BLaER1 treated with 17β-estradiol and CSF1 and Interleukin-3, amounts not matched to agents 10 nM and 100 nM (cell line): Measurements from ENCODE around the gene IL3.

Experiments
- H3K27ac ChIP-seq, 11 experiments: shearing (Covaris generic); formaldehyde crosslinking; 2 replicates each; pipeline ENCODE4 v1.8.1; 2022
- H3K27me3 ChIP-seq, 11 experiments: shearing (Covaris generic); formaldehyde crosslinking; 2 replicates each; pipeline ENCODE4 v1.8.1; 2022
- H3K36me3 ChIP-seq, 11 experiments: shearing (Covaris generic); formaldehyde crosslinking; 2 replicates each; pipeline ENCODE4 v1.8.1; 2022
- H3K4me1 ChIP-seq, 10 experiments: shearing (Covaris generic); formaldehyde crosslinking; 2 replicates each; pipeline ENCODE4 v1.8.1; 2022
- H3K4me2 ChIP-seq, 11 experiments: shearing (Covaris generic); formaldehyde crosslinking; 2 replicates each; pipeline ENCODE4 v1.8.1; 2022
- H3K4me3 ChIP-seq, 10 experiments: shearing (Covaris generic); formaldehyde crosslinking; 2 replicates each; pipeline ENCODE4 v1.8.1; 2022
- H3K9ac ChIP-seq, 11 experiments: shearing (Covaris generic); formaldehyde crosslinking; 2 replicates each; pipeline ENCODE4 v1.8.1; 2022
- H3K9me3 ChIP-seq, 11 experiments: shearing (Covaris generic); formaldehyde crosslinking; replicated peaks in 1 of 11; 2 replicates each; pipeline ENCODE4 v1.8.1; 2022
- H4K20me1 ChIP-seq, 11 experiments: shearing (Covaris generic); formaldehyde crosslinking; 2 replicates each; pipeline ENCODE4 v1.8.1; 2022
- Cebpa-rat ChIP-seq, 11 experiments: shearing (Covaris generic); IDR thresholded peaks; 2 replicates each; pipeline ENCODE4 v1.8.1; 2022

Gene IL3, protein sequence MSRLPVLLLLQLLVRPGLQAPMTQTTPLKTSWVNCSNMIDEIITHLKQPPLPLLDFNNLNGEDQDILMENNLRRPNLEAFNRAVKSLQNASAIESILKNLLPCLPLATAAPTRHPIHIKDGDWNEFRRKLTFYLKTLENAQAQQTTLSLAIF

DNA sequence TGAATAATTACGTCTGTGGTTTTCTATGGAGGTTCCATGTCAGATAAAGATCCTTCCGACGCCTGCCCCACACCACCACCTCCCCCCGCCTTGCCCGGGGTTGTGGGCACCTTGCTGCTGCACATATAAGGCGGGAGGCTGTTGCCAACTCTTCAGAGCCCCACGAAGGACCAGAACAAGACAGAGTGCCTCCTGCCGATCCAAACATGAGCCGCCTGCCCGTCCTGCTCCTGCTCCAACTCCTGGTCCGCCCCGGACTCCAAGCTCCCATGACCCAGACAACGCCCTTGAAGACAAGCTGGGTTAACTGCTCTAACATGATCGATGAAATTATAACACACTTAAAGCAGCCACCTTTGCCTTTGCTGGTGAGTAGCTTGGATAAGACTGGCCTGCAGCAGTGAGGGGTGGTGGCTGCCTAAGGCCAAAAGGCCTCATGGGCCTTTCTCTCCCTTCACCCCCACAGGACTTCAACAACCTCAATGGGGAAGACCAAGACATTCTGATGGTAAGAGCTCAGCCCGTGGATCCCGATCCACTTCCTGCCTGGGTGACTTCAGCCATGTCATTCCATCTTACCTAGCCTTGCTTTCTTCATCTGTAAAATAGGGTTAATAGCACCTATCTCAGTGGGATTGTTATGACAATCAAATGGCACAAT, at the start of gene IL3:
IL3 (plus strand) TSS at position 155 of the 661 bp plus-strand sequence; CDS start at position 207, 52 bp downstream.
- Histone ChIP-seq H3K27me3 (peaks cover 0 to 31% (median 0%) of the 10 kb centered on the region in 11 experiments; a peak in 2 of 22 replicates), H4K20me1 (peaks cover 0 to 16% (median 0%) of the 10 kb centered on the region in 11 experiments; a peak in 2 of 22 replicates), H3K9me3 (no peaks in the 10 kb centered on the region), H3K4me1 (peaks cover 20 to 73% (median 56%) of the 10 kb centered on the region in 10 experiments), H3K4me3 (peak within 1 kb of the TSS in 1 of 10 experiments; percentile 20; a peak in 1 of 20 replicates), H3K9ac (peak within 1 kb of the TSS in 5 of 11 experiments; percentile 18 to 74 (median 51); a peak in 9 of 22 replicates), H3K27ac (peak within 1 kb of the TSS in 5 of 11 experiments; percentile 18 to 87 (median 73); a peak in 9 of 22 replicates), H3K4me2 (peak within 1 kb of the TSS; percentile 13 to 92 (median 83); a peak in 19 of 22 replicates), H3K36me3 (no peaks in the 10 kb centered on the region)
- TF ChIP-seq Cebpa-rat (IDR thresholded peaks at IDR 0.05) = no peak

DNA sequence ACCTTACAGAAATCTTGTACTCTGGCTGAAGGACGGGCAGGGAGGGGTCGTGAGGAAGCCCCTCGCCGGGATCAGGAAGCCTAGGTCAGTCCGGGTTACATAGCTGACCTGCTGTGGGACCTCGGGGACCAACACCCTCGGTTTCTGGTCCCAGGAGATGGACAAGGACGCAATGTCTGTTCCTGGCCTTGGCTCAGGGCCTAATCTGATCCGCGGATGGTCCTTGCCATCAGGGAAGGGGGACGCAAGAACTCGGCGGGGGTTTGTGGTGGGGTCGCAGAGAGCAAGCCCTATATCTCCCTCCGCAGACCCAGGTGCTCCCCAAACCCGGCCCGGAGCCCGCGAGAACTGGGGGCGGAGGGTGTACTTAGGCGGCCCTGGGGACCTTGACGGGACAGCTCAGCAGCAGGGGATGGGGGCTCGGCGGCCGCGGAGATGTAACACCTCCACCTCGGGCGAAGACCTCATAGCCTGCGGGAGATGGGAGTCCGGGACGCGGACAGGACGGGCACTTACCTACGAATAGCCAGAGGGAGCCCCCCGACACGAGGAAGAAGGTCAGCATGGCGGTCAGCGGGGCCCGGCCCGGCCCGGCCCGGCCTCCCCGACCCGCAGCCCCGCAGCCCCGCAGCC, 49.4 kb upstream of the IL3 start:
- H3K9ac ChIP-seq = peak overlapping the region in 3 of 11 experiments; percentile 33 to 60 (median 53); a peak in 4 of 22 replicates
- peaks cover 34 to 53% (median 49%) of the 10 kb centered on the region in 11 experiments for H3K27me3 ChIP-seq
- peak overlapping the region; percentile 82 to 97 (median 89) for H3K4me2 ChIP-seq
- TF ChIP-seq Cebpa-rat (IDR thresholded peaks at IDR 0.05) = no peak
- H4K20me1 ChIP-seq = peaks cover 0 to 15% (median 0%) of the 10 kb centered on the region in 11 experiments; a peak in 7 of 22 replicates
- H3K4me1 ChIP-seq = peaks cover 4 to 19% (median 12%) of the 10 kb centered on the region in 10 experiments; a peak in 15 of 20 replicates
- H3K4me3 ChIP-seq = peak overlapping the region; percentile 49 to 71 (median 60)
- H3K27ac ChIP-seq = no peak overlapping the region
- H3K9me3 ChIP-seq = no peaks in the 10 kb centered on the region
- H3K36me3 ChIP-seq = no peaks in the 10 kb centered on the region

DNA sequence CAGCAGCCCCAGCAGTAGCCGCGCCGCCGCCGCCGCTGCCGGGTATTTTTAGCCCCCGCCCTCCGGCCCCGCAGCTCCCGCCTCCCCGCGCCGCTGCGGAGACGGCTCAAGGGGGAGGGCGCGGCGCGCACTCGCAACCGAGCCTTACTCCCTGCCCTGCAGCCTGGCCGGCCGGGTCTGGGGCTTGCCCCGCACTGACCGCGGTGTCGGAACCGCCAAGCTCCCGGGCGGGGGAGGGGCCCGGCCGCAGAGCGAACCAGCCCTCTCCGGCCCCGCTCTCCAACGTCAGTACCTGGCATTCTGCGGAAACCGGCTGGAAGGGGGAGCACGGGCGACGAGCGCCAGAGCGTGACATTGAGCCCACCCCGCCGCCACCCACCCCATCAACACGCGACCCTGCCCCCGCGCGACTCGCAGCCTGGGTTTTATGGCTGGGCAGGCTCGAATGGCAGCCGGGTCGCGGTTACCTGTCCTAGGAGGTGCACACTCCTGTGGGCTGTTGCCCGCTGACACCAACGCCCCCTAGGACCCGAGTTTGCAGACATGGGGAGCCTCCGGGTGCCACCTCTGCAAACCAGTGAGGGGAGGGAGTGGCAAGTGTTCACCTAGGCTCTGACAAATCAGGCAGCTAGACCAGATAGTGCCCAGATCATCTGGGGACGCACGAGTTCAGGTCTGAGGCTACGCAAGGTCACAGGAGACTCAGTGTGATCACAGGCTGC, 48.7 kb upstream of the IL3 start, which contains the start of gene ACSL6:
ACSL6 (minus strand) TSS at position 37 of the 722 bp plus-strand sequence. CDS start 105 bp downstream, outside the sequence.
- peaks cover 4 to 24% (median 11%) of the 10 kb centered on the region in 10 experiments; a peak in 12 of 20 replicates for H3K4me1 ChIP-seq
- TF ChIP-seq Cebpa-rat (IDR thresholded peaks at IDR 0.05) = no peak
- no peaks in the 10 kb centered on the region for H3K9me3 ChIP-seq
- no peak within 1 kb of the TSS for H3K27ac ChIP-seq
- peak within 1 kb of the TSS in 3 of 11 experiments; percentile 33 to 60 (median 53); a peak in 4 of 22 replicates for H3K9ac ChIP-seq
- peaks cover 34 to 53% (median 49%) of the 10 kb centered on the region in 11 experiments for H3K27me3 ChIP-seq
- H3K4me3 ChIP-seq = peak within 1 kb of the TSS; percentile 49 to 71 (median 60)
- peak within 1 kb of the TSS; percentile 82 to 97 (median 89) for H3K4me2 ChIP-seq
- peaks cover 0 to 15% (median 0%) of the 10 kb centered on the region in 11 experiments; a peak in 7 of 22 replicates for H4K20me1 ChIP-seq
- no peaks in the 10 kb centered on the region for H3K36me3 ChIP-seq

DNA sequence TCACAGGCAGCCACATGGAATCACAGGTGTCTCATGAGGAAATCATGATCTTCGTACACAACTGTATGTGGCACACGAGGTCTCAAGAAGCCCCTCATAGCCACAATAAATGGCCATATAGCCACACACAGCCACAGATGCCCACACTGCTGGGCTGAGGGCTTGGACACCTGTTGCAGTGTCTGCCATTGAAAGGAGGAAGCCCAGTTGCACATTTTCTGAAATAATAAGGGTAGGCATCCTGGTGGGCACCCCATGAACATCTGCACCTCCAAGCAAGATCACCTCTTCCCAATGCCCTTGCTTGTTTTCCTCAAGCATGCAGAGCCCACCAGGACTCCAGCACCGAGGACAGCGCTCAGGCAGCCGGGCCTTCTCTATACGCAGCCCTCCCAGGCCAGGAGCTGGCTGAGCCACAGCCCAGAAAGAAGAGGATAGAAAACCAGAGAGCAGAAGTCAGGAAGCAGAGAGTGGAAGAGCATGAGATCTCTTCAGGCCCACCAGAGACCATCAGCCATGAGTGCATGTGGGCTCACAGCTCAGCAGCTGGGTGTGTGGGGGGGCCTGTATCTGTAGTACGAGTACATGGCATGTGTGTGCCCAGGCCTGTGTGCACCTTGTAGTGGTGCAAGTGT, 48.0 kb upstream of the IL3 start:
- peak overlapping the region in 3 of 11 experiments; percentile 87 to 93 (median 90); a peak in 4 of 22 replicates for H3K4me2 ChIP-seq
- H3K4me1 ChIP-seq = peaks cover 9 to 24% (median 11%) of the 10 kb centered on the region in 10 experiments; a peak in 13 of 20 replicates
- H3K27me3 ChIP-seq = peaks cover 34 to 53% (median 49%) of the 10 kb centered on the region in 11 experiments
- H3K27ac ChIP-seq = no peak overlapping the region
- H3K36me3 ChIP-seq = no peaks in the 10 kb centered on the region
- no peaks in the 10 kb centered on the region for H3K9me3 ChIP-seq
- no peak overlapping the region; a peak in 2 of 20 replicates for H3K4me3 ChIP-seq
- peaks cover 0 to 15% (median 0%) of the 10 kb centered on the region in 11 experiments; a peak in 7 of 22 replicates for H4K20me1 ChIP-seq
- TF ChIP-seq Cebpa-rat (IDR thresholded peaks at IDR 0.05) = no peak
- H3K9ac ChIP-seq = no peak overlapping the region

DNA sequence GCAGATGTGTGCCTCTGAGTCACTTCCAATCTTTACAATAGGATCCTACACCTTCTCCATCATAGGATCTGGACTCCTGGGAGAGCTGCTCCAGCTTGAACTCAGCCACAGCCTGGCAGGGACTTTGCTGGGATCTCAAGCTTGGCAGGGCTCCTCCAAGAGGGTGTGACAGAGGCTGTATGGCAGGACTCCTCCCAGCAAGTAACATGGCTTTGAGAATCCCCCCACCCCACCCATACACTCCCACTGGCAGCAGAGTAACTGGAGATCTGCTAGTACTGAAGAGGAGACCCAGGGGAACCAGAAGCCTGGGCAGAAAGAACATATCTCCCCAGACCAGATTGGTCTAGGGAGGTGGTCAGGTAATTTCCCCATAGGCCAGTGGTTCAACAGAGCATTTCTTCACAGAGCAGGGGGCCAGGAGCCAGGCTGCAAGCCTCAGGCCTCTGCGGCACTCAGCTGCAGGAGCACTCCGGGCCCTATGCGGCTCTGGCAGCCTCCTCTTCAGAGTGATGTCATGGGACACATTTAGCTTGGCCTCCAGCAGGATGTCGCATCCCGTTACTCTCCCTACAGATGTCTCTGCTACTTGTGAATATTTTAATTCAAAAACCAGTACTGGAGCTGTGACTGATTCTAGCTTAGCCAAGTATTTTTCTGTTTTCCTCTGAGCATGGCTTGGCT, 47.3 kb upstream of the IL3 start:
- H3K4me3 ChIP-seq = no peak overlapping the region
- TF ChIP-seq Cebpa-rat (IDR thresholded peaks at IDR 0.05) = no peak
- no peak overlapping the region for H3K4me2 ChIP-seq
- no peak overlapping the region for H3K27ac ChIP-seq
- H3K4me1 ChIP-seq = peaks cover 11 to 26% (median 15%) of the 10 kb centered on the region in 10 experiments; a peak in 16 of 20 replicates
- H3K36me3 ChIP-seq = no peaks in the 10 kb centered on the region
- no peak overlapping the region for H3K9ac ChIP-seq
- H4K20me1 ChIP-seq = peaks cover 0 to 15% (median 0%) of the 10 kb centered on the region in 11 experiments; a peak in 7 of 22 replicates
- H3K9me3 ChIP-seq = no peaks in the 10 kb centered on the region
- peaks cover 34 to 53% (median 49%) of the 10 kb centered on the region in 11 experiments for H3K27me3 ChIP-seq

DNA sequence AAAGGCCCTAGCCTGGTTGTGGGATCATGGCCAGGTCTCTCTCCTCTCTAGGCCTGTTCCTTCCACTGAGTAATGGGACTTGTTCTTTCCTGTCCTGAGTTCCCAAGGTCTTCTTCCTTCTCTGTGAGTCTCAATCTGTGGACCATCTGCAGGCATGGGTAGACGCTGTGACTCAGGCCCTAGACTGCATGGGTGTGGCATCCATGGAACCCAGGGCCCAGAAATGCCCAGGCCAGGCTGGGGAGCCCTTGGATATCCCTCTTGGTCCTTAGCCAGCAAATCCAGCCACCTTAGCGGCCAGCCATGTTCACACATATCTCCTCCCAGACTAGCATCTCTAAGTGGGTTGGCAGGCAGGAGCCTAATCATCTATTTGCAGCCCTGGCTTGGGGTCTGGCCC, 46.7 kb upstream of the IL3 start:
- H3K9ac ChIP-seq = no peak overlapping the region
- H3K36me3 ChIP-seq = no peaks in the 10 kb centered on the region
- peaks cover 34 to 51% (median 46%) of the 10 kb centered on the region in 11 experiments for H3K27me3 ChIP-seq
- no peak for TF ChIP-seq Cebpa-rat (IDR thresholded peaks at IDR 0.05)
- peaks cover 11 to 26% (median 15%) of the 10 kb centered on the region in 10 experiments; a peak in 16 of 20 replicates for H3K4me1 ChIP-seq
- no peak overlapping the region for H3K4me3 ChIP-seq
- peaks cover 0 to 15% (median 0%) of the 10 kb centered on the region in 11 experiments; a peak in 7 of 22 replicates for H4K20me1 ChIP-seq
- no peak overlapping the region for H3K4me2 ChIP-seq
- no peaks in the 10 kb centered on the region for H3K9me3 ChIP-seq
- no peak overlapping the region for H3K27ac ChIP-seq

DNA sequence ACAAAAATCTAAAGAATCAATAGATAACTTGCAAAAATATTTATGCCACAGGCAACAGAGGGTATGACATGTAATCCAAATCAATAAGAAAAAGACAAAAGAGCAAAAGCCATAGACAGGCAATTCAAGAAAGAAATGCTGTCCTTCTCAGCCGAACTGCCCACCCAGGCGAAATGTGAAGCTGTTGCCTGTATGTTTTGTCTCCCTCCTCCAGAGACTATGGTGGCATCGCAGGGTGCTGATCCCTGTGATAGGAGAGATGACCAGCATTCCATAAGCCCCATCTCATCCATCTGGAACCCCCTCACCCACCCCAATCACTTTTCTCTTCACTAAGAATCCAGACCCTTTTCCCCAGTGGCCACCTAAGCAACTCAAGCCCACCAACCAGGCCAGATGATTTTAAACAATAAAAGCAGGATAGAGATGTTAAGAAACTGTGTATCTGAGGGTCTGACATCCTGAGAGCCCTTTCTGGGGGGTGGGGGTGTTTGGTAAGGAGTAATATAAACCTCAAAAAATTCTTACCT, 43.7 kb upstream of the IL3 start:
- Histone ChIP-seq H3K36me3 (no peaks in the 10 kb centered on the region), H3K9me3 (no peaks in the 10 kb centered on the region), H3K4me1 (peaks cover 2 to 15% (median 9%) of the 10 kb centered on the region in 10 experiments; a peak in 16 of 20 replicates), H3K4me2 (no peak overlapping the region), H3K4me3 (no peak overlapping the region), H3K27ac (no peak overlapping the region), H3K9ac (no peak overlapping the region), H3K27me3 (peaks cover 12 to 20% (median 15%) of the 10 kb centered on the region in 11 experiments), H4K20me1 (peaks cover 0 to 4% (median 0%) of the 10 kb centered on the region in 11 experiments; a peak in 1 of 22 replicates)
- TF ChIP-seq Cebpa-rat (IDR thresholded peaks at IDR 0.05) = no peak
